ENCODE results near the gene FAXC. TPM values are rescaled to one million over a fixed set of nuclear protein-coding genes. Genes with fewer than 3 reads are reported as not detected.
A peak's percentile ranks its signal among the peaks of the same experiment; 100 is the strongest.

FAXC gene
- total and polyA plus RNA-seq, 2 donors (not counting 3 experiments of a cell fraction or from before 2014, with no cell fraction given) = 3.4 to 3.6 TPM

- peaks cover 2% of the 10 kb centered on the region in 2 experiments for H3K27me3 ChIP-seq (ENCODE audit: control insufficient read depth in 2 of 2, insufficient read depth in 2 of 2, low read length in 2 of 2)
- no peak overlapping the region for H2AFZ ChIP-seq (ENCODE audit: low read depth, low read length)
- no peaks in the 10 kb centered on the region for H3K36me3 ChIP-seq (ENCODE audit: control insufficient read depth in 2 of 2, extremely low read depth in 1 of 2, insufficient read depth in 2 of 2, low read length in 2 of 2)
- no peak overlapping the region for H3K4me3 ChIP-seq (replicated peaks in 1 of 3; ENCODE audit: insufficient read depth in 1 of 3, low read depth in 1 of 3, low read length in 3 of 3)
- no peak overlapping the region for H3K27ac ChIP-seq (ENCODE audit: insufficient read depth, low read depth, low read length)
- no peaks in the 10 kb centered on the region for H3K79me2 ChIP-seq (ENCODE audit: control insufficient read depth, insufficient read depth, low read length)
- H3K9me1 ChIP-seq (replicated peaks; ENCODE audit: control insufficient read depth, extremely low read depth, insufficient read depth, low read length) = no peaks in the 10 kb centered on the region
- CTCF ChIA-PET = interaction anchor here (1.3 to 1.6 kb wide), 2 partner anchors 17 to 45 kb away, joined by 3 read pairs; no protein-coding TSS in a partner anchor
- no peaks in the 10 kb centered on the region for H3K4me1 ChIP-seq (ENCODE audit: control insufficient read depth, extremely low read depth, insufficient read depth, low read length)
- H4K20me1 ChIP-seq (replicated peaks; ENCODE audit: control insufficient read depth, extremely low read depth, insufficient read depth, low read length) = no peaks in the 10 kb centered on the region
- no peaks in the 10 kb centered on the region for H3K9me3 ChIP-seq (replicated peaks; ENCODE audit: control insufficient read depth, insufficient read depth, low read length)
- no TSS peak for BruUV-seq (replicated peaks)
- no peak overlapping the region for H3K4me2 ChIP-seq (ENCODE audit: insufficient read depth, low read length)
- dilution Hi-C loops (cut with MboI; ENCODE audit: extremely low pct_ligation_motif_present, low sequenced_read_pairs) = no loop called here
- intact Hi-C loops (cut with micrococcal nuclease) = no loop called here
- DNase-seq (ENCODE audit: low read depth, low spot score) (no peak), FAIRE-seq (no peak)
- TF ChIP-seq GATA2 (IDR thresholded peaks at IDR 0.05; ENCODE audit: insufficient read depth, insufficient read length, low read depth, low read length) (no peak), JUN (IDR thresholded peaks at IDR 0.05; ENCODE audit: borderline replicate concordance, insufficient read depth, insufficient read length, low read depth) (no peak), EZH2 (IDR thresholded peaks at IDR 0.05; ENCODE audit: borderline replicate concordance, low read depth, low read length, severe bottlenecking) (no peak), FOS (IDR thresholded peaks at IDR 0.05; ENCODE audit: borderline replicate concordance, insufficient read depth, low read length) (no peak), MYC (IDR thresholded peaks at IDR 0.05; ENCODE audit: low read depth, low read length) (no peak)
- POLR2A ChIA-PET = no interaction called here
- H3K9ac ChIP-seq (replicated peaks; ENCODE audit: extremely low read depth, insufficient read depth, low read length) = no peak overlapping the region
These were observed 63.6 kb downstream of the FAXC start for GRCh38 chr6:99285881-99286280.

DNA sequence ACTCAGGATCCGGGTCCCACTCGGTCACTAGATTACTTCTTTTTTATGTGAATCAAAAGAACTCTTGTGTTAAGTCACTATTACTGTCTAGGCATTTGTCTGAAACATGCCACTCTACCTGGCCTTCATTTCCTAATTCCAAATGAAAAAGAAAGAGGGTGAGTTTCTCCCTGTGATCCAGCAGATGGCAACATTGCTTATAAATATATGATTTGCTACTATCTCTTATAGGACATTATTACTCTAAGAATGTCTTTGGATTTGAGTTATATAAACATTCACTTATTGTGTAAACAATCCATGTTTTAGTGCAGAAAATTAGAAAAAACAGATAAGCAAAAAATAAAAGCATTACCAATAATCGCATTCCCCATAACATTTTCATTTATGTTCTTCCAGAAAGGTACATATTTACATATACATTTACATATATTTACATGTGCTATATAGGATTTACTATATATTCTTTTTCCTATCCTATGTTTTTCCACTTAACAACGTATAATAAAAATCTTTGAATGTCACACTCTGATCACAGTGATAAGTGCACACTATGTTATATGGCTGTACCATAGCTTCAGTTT, 66.9 kb downstream of the FAXC start:
- no peak overlapping the region for H2AFZ ChIP-seq (ENCODE audit: low read depth, low read length)
- no peaks in the 10 kb centered on the region for H3K4me1 ChIP-seq (ENCODE audit: control insufficient read depth, extremely low read depth, insufficient read depth, low read length)
- no peaks in the 10 kb centered on the region for H3K36me3 ChIP-seq (ENCODE audit: control insufficient read depth in 2 of 2, extremely low read depth in 1 of 2, insufficient read depth in 2 of 2, low read length in 2 of 2)
- FAIRE-seq (peak; percentile 37), DNase-seq (ENCODE audit: low read depth, low spot score) (peak; percentile 23)
- no peak overlapping the region for H3K27ac ChIP-seq (ENCODE audit: insufficient read depth, low read depth, low read length)
- H3K4me2 ChIP-seq (ENCODE audit: insufficient read depth, low read length) = no peak overlapping the region
- peaks cover 2 to 4% of the 10 kb centered on the region in 2 experiments for H3K27me3 ChIP-seq (ENCODE audit: control insufficient read depth in 2 of 2, insufficient read depth in 2 of 2, low read length in 2 of 2)
- no peaks in the 10 kb centered on the region for H3K79me2 ChIP-seq (ENCODE audit: control insufficient read depth, insufficient read depth, low read length)
- dilution Hi-C loops (cut with MboI; ENCODE audit: extremely low pct_ligation_motif_present, low sequenced_read_pairs) = no loop called here
- H3K4me3 ChIP-seq (replicated peaks in 1 of 3; ENCODE audit: insufficient read depth in 1 of 3, low read depth in 1 of 3, low read length in 3 of 3) = no peak overlapping the region
- no peaks in the 10 kb centered on the region for H4K20me1 ChIP-seq (replicated peaks; ENCODE audit: control insufficient read depth, extremely low read depth, insufficient read depth, low read length)
- no peak overlapping the region for H3K9ac ChIP-seq (replicated peaks; ENCODE audit: extremely low read depth, insufficient read depth, low read length)
- CTCF ChIA-PET = interaction anchor here (0.8 to 1.0 kb wide), 2 partner anchors 10 to 48 kb away, joined by 3 read pairs; no protein-coding TSS in a partner anchor
- no peaks in the 10 kb centered on the region for H3K9me3 ChIP-seq (replicated peaks; ENCODE audit: control insufficient read depth, insufficient read depth, low read length)
- POLR2A ChIA-PET = no interaction called here
- BruUV-seq (replicated peaks) = no TSS peak
- TF ChIP-seq FOS (IDR thresholded peaks at IDR 0.05; ENCODE audit: borderline replicate concordance, insufficient read depth, low read length) (no peak), MYC (IDR thresholded peaks at IDR 0.05; ENCODE audit: low read depth, low read length) (no peak), EZH2 (IDR thresholded peaks at IDR 0.05; ENCODE audit: borderline replicate concordance, low read depth, low read length, severe bottlenecking) (no peak), GATA2 (IDR thresholded peaks at IDR 0.05; ENCODE audit: insufficient read depth, insufficient read length, low read depth, low read length) (no peak), JUN (IDR thresholded peaks at IDR 0.05; ENCODE audit: borderline replicate concordance, insufficient read depth, insufficient read length, low read depth) (no peak), POLR2AphosphoS5 (IDR thresholded peaks at IDR 0.05; ENCODE audit: insufficient read depth, low read depth, low read length) (no peak)
- TF ChIP-seq, protein P1, sequence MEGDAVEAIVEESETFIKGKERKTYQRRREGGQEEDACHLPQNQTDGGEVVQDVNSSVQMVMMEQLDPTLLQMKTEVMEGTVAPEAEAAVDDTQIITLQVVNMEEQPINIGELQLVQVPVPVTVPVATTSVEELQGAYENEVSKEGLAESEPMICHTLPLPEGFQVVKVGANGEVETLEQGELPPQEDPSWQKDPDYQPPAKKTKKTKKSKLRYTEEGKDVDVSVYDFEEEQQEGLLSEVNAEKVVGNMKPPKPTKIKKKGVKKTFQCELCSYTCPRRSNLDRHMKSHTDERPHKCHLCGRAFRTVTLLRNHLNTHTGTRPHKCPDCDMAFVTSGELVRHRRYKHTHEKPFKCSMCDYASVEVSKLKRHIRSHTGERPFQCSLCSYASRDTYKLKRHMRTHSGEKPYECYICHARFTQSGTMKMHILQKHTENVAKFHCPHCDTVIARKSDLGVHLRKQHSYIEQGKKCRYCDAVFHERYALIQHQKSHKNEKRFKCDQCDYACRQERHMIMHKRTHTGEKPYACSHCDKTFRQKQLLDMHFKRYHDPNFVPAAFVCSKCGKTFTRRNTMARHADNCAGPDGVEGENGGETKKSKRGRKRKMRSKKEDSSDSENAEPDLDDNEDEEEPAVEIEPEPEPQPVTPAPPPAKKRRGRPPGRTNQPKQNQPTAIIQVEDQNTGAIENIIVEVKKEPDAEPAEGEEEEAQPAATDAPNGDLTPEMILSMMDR (IDR thresholded peaks at IDR 0.05; ENCODE audit: extremely low read depth in 1 of 2, insufficient read depth in 1 of 2, low read depth in 1 of 2, low read length in 2 of 2) = peak; percentile 18 to 20
- intact Hi-C loops (cut with micrococcal nuclease) = no loop called here
- no peaks in the 10 kb centered on the region for H3K9me1 ChIP-seq (replicated peaks; ENCODE audit: control insufficient read depth, extremely low read depth, insufficient read depth, low read length)

Data from endothelial cell of umbilical vein (primary cell).